H1 (cell line): ENCODE results near the gene TOB1. TPM values are rescaled to one million over a fixed set of nuclear protein-coding genes. Genes with fewer than 3 reads are reported as not detected.

Source experiments
- CTCF ChIA-PET: fragments of 300-600 bp; sonication (Branson Sonifier 250); formaldehyde crosslinking; loops from one replicate; lab custom pipeline; 2021; ENCODE audit not compliant: partially characterized antibody; lab: Charles Lee
- POLR2A ChIA-PET: fragments of 300-600 bp; sonication (Branson Sonifier 250); formaldehyde crosslinking; loops from one replicate; lab custom pipeline; 2021; ENCODE audit warnings: inconsistent platforms; ENCODE audit not compliant: partially characterized antibody; lab: Charles Lee
- DNase-seq, 2 experiments: peaks; one replicate each; pipeline versions ENCODE4 v3.0.0 to v3.0.0-alpha.2; 2010 to 2022; ENCODE audit warnings: low spot score in 2 of 2, low read depth in 1 of 2, mixed read lengths in 1 of 2
- FAIRE-seq: peaks from 2 replicates; lab custom pipeline; 2011; peaks lifted over from hg19 to GRCh38; lab: Jason Lieb, UNC
- H2AFZ ChIP-seq: 2 replicates; pipeline ENCODE4 v1.8.1; 2012; ENCODE audit warnings: low read length, inconsistent platforms
- H2AK5ac ChIP-seq: 2 replicates; pipeline ENCODE4 v1.6.1; 2013; ENCODE audit warnings: low read depth, low read length
- H2BK120ac ChIP-seq: replicated peaks from 2 replicates; pipeline ENCODE3; 2013; ENCODE audit warnings: low read depth, low read length, inconsistent platforms
- H2BK12ac ChIP-seq: 2 replicates; pipeline ENCODE4 v1.6.1; 2013; ENCODE audit warnings: low read depth, low read length
- H2BK15ac ChIP-seq: 2 replicates; pipeline ENCODE4 v1.6.1; 2013; ENCODE audit warnings: low read length
- H2BK20ac ChIP-seq: 2 replicates; pipeline ENCODE4 v1.6.1; 2013; ENCODE audit warnings: low read length
- H2BK5ac ChIP-seq: 2 replicates; pipeline ENCODE4 v1.6.1; 2013; ENCODE audit warnings: low read depth, low read length
- H3K14ac ChIP-seq: 2 replicates; pipeline ENCODE4 v1.6.1; 2013; ENCODE audit warnings: inconsistent platforms; ENCODE audit not compliant: insufficient read length
- H3K18ac ChIP-seq: 2 replicates; pipeline ENCODE4 v1.6.1; 2013; ENCODE audit warnings: low read length; ENCODE audit errors: extremely low read depth
- H3K23ac ChIP-seq: 2 replicates; pipeline ENCODE4 v1.6.1; 2013; ENCODE audit warnings: inconsistent platforms; ENCODE audit not compliant: insufficient read length
- H3K23me2 ChIP-seq: 2 replicates; pipeline ENCODE4 v1.6.1; 2013; ENCODE audit warnings: low read depth, low read length
- H3K27ac ChIP-seq: 2 replicates; pipeline ENCODE4 v1.6.1; 2011; ENCODE audit warnings: low read depth, low read length, inconsistent platforms
- H3K27me3 ChIP-seq, 4 experiments: replicated peaks in 1 of 4; 1 replicate in 1 of 4; 2 replicates in 3 of 4; pipeline versions ENCODE4 v1.6.1 to v1.8.1; 2011 to 2013; ENCODE audit warnings: low read length in 3 of 4, mild to moderate bottlenecking in 3 of 4, inconsistent platforms in 2 of 4, mixed read lengths in 2 of 4, moderate library complexity in 1 of 4; ENCODE audit not compliant: control insufficient read depth in 3 of 4, insufficient read depth in 3 of 4; ENCODE audit errors: extremely low read depth in 1 of 4
- H3K36me3 ChIP-seq, 4 experiments: 2 replicates each; pipeline versions ENCODE4 v1.6.1 to v1.8.1; 2011 to 2013; ENCODE audit warnings: mild to moderate bottlenecking in 4 of 4, low read length in 3 of 4, moderate library complexity in 2 of 4, control low read depth in 1 of 4, inconsistent platforms in 1 of 4; ENCODE audit not compliant: insufficient read depth in 4 of 4, control insufficient read depth in 2 of 4
- H3K4ac ChIP-seq: replicated peaks from 2 replicates; pipeline ENCODE3; 2013; ENCODE audit warnings: low read length, low read depth, mixed read lengths, inconsistent platforms; ENCODE audit not compliant: insufficient read length
- H3K4me1 ChIP-seq, 4 experiments: replicated peaks in 1 of 4; 1 replicate in 1 of 4; 2 replicates in 3 of 4; pipeline versions ENCODE4 v1.6.1 to v1.8.1; 2011 to 2013; ENCODE audit warnings: low read length in 3 of 4, inconsistent platforms in 2 of 4, mixed read lengths in 1 of 4; ENCODE audit not compliant: insufficient read depth in 4 of 4, control insufficient read depth in 3 of 4
- H3K4me2 ChIP-seq, 2 experiments: 2 replicates each; pipeline versions ENCODE4 v1.6.1 to v1.8.1; 2011 to 2013; ENCODE audit warnings: low read depth in 2 of 2, low read length in 2 of 2, control low read depth in 1 of 2, inconsistent platforms in 1 of 2, mild to moderate bottlenecking in 1 of 2; ENCODE audit not compliant: insufficient read depth in 1 of 2
- H3K4me3 ChIP-seq, 4 experiments: fragments of 200-600, 300-600 bp in 1 of 4; sonication (generic), shearing (Covaris generic), sonication (Bioruptor Twin) in 1 of 4; 2 replicates each; pipeline versions ENCODE4 v1.5.1 to v1.8.1; 2011 to 2016; ENCODE audit warnings: low read length in 4 of 4, low read depth in 3 of 4, control low read depth in 2 of 4, inconsistent platforms in 2 of 4, mild to moderate bottlenecking in 2 of 4, mixed read lengths in 1 of 4, moderate library complexity in 1 of 4; ENCODE audit not compliant: insufficient read depth in 2 of 4; ENCODE audit errors: extremely low read depth in 1 of 4
- H3K56ac ChIP-seq: replicated peaks from 2 replicates; pipeline ENCODE3; 2013; ENCODE audit warnings: low read depth, mild to moderate bottlenecking, mixed read lengths, low read length, inconsistent platforms; ENCODE audit not compliant: insufficient read length
- H3K79me1 ChIP-seq: 2 replicates; pipeline ENCODE4 v1.6.1; 2013; ENCODE audit warnings: low read depth, low read length, control low read depth
- H3K79me2 ChIP-seq, 2 experiments: 2 replicates each; pipeline versions ENCODE4 v1.6.1 to v1.8.1; 2012 to 2013; ENCODE audit warnings: low read length in 2 of 2, mild to moderate bottlenecking in 2 of 2, inconsistent platforms in 1 of 2; ENCODE audit not compliant: insufficient read depth in 2 of 2, control insufficient read depth in 1 of 2
- H3K9ac ChIP-seq, 4 experiments: replicated peaks in 1 of 4; 1 replicate in 1 of 4; 2 replicates in 3 of 4; pipeline versions ENCODE4 v1.6.1 to v1.8.1; 2011 to 2013; ENCODE audit warnings: low read depth in 3 of 4, low read length in 3 of 4, control low read depth in 2 of 4, mild to moderate bottlenecking in 2 of 4, moderate library complexity in 2 of 4, inconsistent platforms in 1 of 4; ENCODE audit errors: extremely low read depth in 1 of 4
- H3K9me3 ChIP-seq, 2 experiments: 2 replicates each; pipeline versions ENCODE4 v1.6.1 to v1.8.1; 2012 to 2013; ENCODE audit warnings: mild to moderate bottlenecking in 2 of 2, moderate library complexity in 2 of 2, control low read depth in 1 of 2, inconsistent platforms in 1 of 2, low read depth in 1 of 2, low read length in 1 of 2, mixed read lengths in 1 of 2; ENCODE audit not compliant: insufficient read depth in 2 of 2
- H4K20me1 ChIP-seq, 2 experiments: replicated peaks in 1 of 2; 2 replicates each; pipeline versions ENCODE3 to v1.8.1; 2011 to 2013; ENCODE audit warnings: inconsistent platforms in 2 of 2, low read length in 2 of 2, mild to moderate bottlenecking in 1 of 2; ENCODE audit not compliant: insufficient read depth in 2 of 2, control insufficient read depth in 1 of 2
- H4K5ac ChIP-seq: 2 replicates; pipeline ENCODE4 v1.6.1; 2013; ENCODE audit warnings: low read length, low read depth, mixed read lengths, inconsistent platforms; ENCODE audit not compliant: insufficient read length
- H4K8ac ChIP-seq: 2 replicates; pipeline ENCODE4 v1.8.0; 2013; ENCODE audit warnings: mild to moderate bottlenecking, moderate library complexity, low read length, inconsistent platforms; ENCODE audit not compliant: insufficient read depth; ENCODE audit errors: extremely low read depth
- H4K91ac ChIP-seq: replicated peaks from 2 replicates; pipeline ENCODE3; 2013; ENCODE audit warnings: low read length, mixed read lengths, inconsistent platforms; ENCODE audit not compliant: insufficient read length
- CBX8 ChIP-seq: fragments of 300-800, 300-1000 bp; sonication (generic); IDR thresholded peaks from 2 replicates; pipeline ENCODE4 v1.7.1; 2016; ENCODE audit warnings: low read depth, low read length, borderline replicate concordance
- CEBPB ChIP-seq: IDR thresholded peaks from 2 replicates; pipeline ENCODE4 v1.6.1; 2012; ENCODE audit warnings: low read depth, low read length
- HDAC6 ChIP-seq: IDR thresholded peaks from one replicate; pipeline ENCODE4 v1.7.1; 2012; ENCODE audit warnings: low read depth, mild to moderate bottlenecking, inconsistent platforms, low read length, moderate library complexity
- JUN ChIP-seq: IDR thresholded peaks from 2 replicates; pipeline ENCODE4 v1.6.1; 2011; ENCODE audit warnings: low read depth, mild to moderate bottlenecking, improper control_type of control experiment, low read length
- KDM1A ChIP-seq: fragments of 200-600, 300-600 bp; sonication (generic); IDR thresholded peaks from 2 replicates; pipeline ENCODE4 v1.7.1; 2016; ENCODE audit warnings: mild to moderate bottlenecking, low read length, borderline replicate concordance
- KDM4A ChIP-seq: IDR thresholded peaks from one replicate; pipeline ENCODE4 v1.7.1; 2012; ENCODE audit warnings: low read depth, mild to moderate bottlenecking, moderate library complexity, low read length, inconsistent platforms; ENCODE audit not compliant: severe bottlenecking
- MAFK ChIP-seq: IDR thresholded peaks from 2 replicates; pipeline ENCODE4 v1.6.1; 2012; ENCODE audit warnings: low read depth, mild to moderate bottlenecking, improper control_type of control experiment, low read length
- NRF1 ChIP-seq: IDR thresholded peaks from 2 replicates; pipeline ENCODE4 v1.6.1; 2011; ENCODE audit warnings: mild to moderate bottlenecking, low read depth, low read length, improper control_type of control experiment
- POLR2A ChIP-seq, 2 experiments: IDR thresholded peaks; 1 replicate in 1 of 2; 2 replicates in 1 of 2; pipeline ENCODE4 v1.6.1; 2011; ENCODE audit warnings: low read depth in 2 of 2, low read length in 2 of 2, mild to moderate bottlenecking in 2 of 2; ENCODE audit errors: control extremely low read depth in 1 of 2
- POLR2AphosphoS5 ChIP-seq: IDR thresholded peaks from 2 replicates; pipeline ENCODE4 v1.6.1; 2011; ENCODE audit warnings: low read depth, low read length
- RFX5 ChIP-seq: IDR thresholded peaks from 2 replicates; pipeline ENCODE4 v1.6.1; 2011; ENCODE audit warnings: low read depth, low read length, improper control_type of control experiment, borderline replicate concordance
- SIRT6 ChIP-seq: IDR thresholded peaks from one replicate; pipeline ENCODE4 v1.7.1; 2012; ENCODE audit warnings: low read length, inconsistent platforms
- SUZ12 ChIP-seq: fragments of 200-600 bp; sonication (generic); IDR thresholded peaks from 2 replicates; pipeline ENCODE4 v1.6.1; 2012; ENCODE audit warnings: mild to moderate bottlenecking, inconsistent platforms, low read length, moderate library complexity, mixed read lengths
- WGBS, 2 experiments: shearing (Covaris generic) in 1 of 2; methylation state at CpG; one replicate each; pipeline versions ENCODE4 v1.1.6 to v1.1.7; 2013 to 2015; ENCODE audit warnings: low lambda C conversion rate in 2 of 2, mixed read lengths in 2 of 2, inconsistent platforms in 1 of 2, low coverage in 1 of 2, missing lambda C conversion rate in 1 of 2; ENCODE audit not compliant: insufficient replicate concordance in 2 of 2, insufficient coverage in 1 of 2, insufficient read length in 1 of 2; ENCODE audit errors: extremely low coverage in 1 of 2, missing lambda C conversion rate in 1 of 2; 5-methylcytosine and 5-hydroxymethylcytosine counted together
- polyA plus RNA-seq, 7 experiments: library from polyadenylated mRNA; depleted of rRNA in 3 of 7; stranded (reverse) in 5 of 7; unstranded in 2 of 7; fragments of >200 nt in 5 of 7; fragments of 200-250 nt in 2 of 7; gene quantifications; 1 replicate in 5 of 7; 2 replicates in 1 of 7; 4 replicates in 1 of 7; pipeline versions ENCODE4 v1.2.1 to v1.2.3, GENCODE V29; 2011 to 2013; ENCODE audit warnings: missing spikeins in 2 of 7, mixed read lengths in 2 of 7
- total RNA-seq: library from RNA; stranded (reverse); fragmentation: NEBNext Ultra II Directional; extraction: Animal tissue kit (Norgen Biotek cat#: 25700); gene quantifications from 2 replicates; pipeline ENCODE4 v1.2.1, GENCODE V29; 2021

The TOB1 gene
- total and polyA plus RNA-seq, 2 of the 8 experiments (the other 6 are each of a cell fraction or from before 2014, with no cell fraction given) = 14.4 to 20.8 TPM

DNA sequence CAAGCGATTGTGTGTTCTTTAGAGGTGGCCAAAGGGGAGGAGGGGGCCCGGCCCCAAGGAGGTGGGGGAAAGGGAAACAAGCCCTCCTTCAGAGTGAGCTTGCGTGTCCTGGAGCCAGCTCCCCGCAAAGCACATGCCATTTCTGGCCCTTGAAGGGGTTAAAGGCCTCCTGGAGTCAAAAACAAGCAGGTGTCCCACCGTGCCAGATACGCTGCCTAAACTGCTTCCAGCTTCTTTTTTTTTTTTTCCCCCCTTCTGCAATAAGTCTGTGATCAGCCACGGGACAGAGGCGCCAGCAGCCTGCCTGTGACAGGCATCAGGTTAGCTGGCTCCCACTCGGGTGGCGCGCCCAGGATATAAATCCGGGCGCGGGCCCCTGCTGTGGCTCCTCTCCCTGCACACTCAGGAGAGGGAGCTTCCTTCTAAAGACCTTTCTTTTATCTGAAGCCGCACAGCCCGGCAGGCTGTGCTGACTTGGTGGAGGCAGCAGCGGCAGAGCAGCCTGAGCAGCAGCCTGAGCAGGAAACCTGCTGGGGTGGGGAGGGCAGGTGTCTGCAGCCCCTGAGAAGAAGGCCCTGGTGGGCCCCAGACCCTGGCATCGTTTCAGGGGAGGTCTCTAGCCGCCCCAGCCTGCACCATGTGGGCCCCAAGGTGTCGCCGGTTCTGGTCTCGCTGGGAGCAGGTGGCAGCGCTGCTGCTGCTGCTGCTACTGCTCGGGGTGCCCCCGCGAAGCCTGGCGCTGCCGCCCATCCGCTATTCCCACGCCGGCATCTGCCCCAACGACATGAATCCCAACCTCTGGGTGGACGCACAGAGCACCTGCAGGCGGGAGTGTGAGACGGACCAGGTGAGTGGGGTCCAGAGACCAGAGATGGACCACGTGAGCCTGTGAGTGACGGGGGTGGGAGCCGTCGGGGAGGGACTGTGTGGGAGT, 30.6 kb downstream of the TOB1 start, which contains the start of gene WFIKKN2:
Gene WFIKKN2, plus strand, starts transcription at position 286 of the 934 bp plus-strand sequence. Its CDS starts 352 bp downstream, at position 638.
- no peak within 1 kb of the TSS for H4K5ac ChIP-seq
- no peaks in the 10 kb centered on the region for H3K23me2 ChIP-seq
- no peaks in the 10 kb centered on the region for H3K27me3 ChIP-seq
- no peak within 1 kb of the TSS for H3K9ac ChIP-seq
- peak within 1 kb of the TSS; percentile 24 for H3K4ac ChIP-seq
- H3K79me1 ChIP-seq = no peaks in the 10 kb centered on the region
- H3K27ac ChIP-seq = no peak within 1 kb of the TSS
- peak within 1 kb of the TSS; percentile 77; the same call in 1 of the 2 replicates for H2BK12ac ChIP-seq
- H4K20me1 ChIP-seq = no peaks in the 10 kb centered on the region
- no peak within 1 kb of the TSS for H3K23ac ChIP-seq
- peak within 1 kb of the TSS; percentile 83; the same call in 1 of the 2 replicates for H2BK5ac ChIP-seq
- FAIRE-seq (no peak), DNase-seq (no peak)
- peak within 1 kb of the TSS; percentile 43 for H2AFZ ChIP-seq
- peak within 1 kb of the TSS; percentile 71 for H4K91ac ChIP-seq
- H3K79me2 ChIP-seq = no peaks in the 10 kb centered on the region
- H2BK15ac ChIP-seq = peak within 1 kb of the TSS; percentile 98
- WGBS, 2 experiments = 79% methylated on average over 36 of the region's 39 CpGs; no CpG with 5 or more reads in 1 of the 2 experiments
- H3K14ac ChIP-seq = no peak within 1 kb of the TSS
- no peak within 1 kb of the TSS for H2BK120ac ChIP-seq
- no peak within 1 kb of the TSS for H2AK5ac ChIP-seq
- H2BK20ac ChIP-seq = 0 out of 2 replicates have a peak within 1 kb of the TSS, but pooled peaks have one; percentile 86
- no peak within 1 kb of the TSS for H3K56ac ChIP-seq
- no peaks in the 10 kb centered on the region for H3K9me3 ChIP-seq
- peak within 1 kb of the TSS; percentile 51 for H3K18ac ChIP-seq
- CTCF ChIA-PET = interaction anchor here (0.7 to 10.5 kb wide), 14 partner anchors 9 to 298 kb away, joined by 3 to 125 read pairs (median 5); no protein-coding TSS in a partner anchor
- H3K4me1 ChIP-seq = peaks cover 0 to 31% (median 26%) of the 10 kb centered on the region in 4 experiments; a peak in 6 of 7 replicates
- H3K4me2 ChIP-seq = no peak within 1 kb of the TSS; a peak in 1 of 4 replicates
- POLR2A ChIA-PET = interaction anchor here (0.7 to 2.7 kb wide), 3 partner anchors 9 to 48 kb away, joined by 3 to 9 read pairs (median 3); no protein-coding TSS in a partner anchor
- H3K36me3 ChIP-seq = no peaks in the 10 kb centered on the region
- peak within 1 kb of the TSS; percentile 51 for H4K8ac ChIP-seq
- no peak within 1 kb of the TSS for H3K4me3 ChIP-seq
- no peak for TF ChIP-seq MAFK
- no peak for TF ChIP-seq POLR2AphosphoS5
- TF ChIP-seq HDAC6 = no peak
- no peak for TF ChIP-seq POLR2A (IDR thresholded peaks at IDR 0.05; ENCODE audit: control extremely low read depth in 1 of 2, low read depth in 2 of 2, low read length in 2 of 2)
- TF ChIP-seq KDM1A = no peak
- TF ChIP-seq SIRT6 = no peak
- no peak for TF ChIP-seq RFX5
- TF ChIP-seq KDM4A = no peak
- TF ChIP-seq CBX8 = no peak
- TF ChIP-seq JUN = no peak
- no peak for TF ChIP-seq SUZ12
- TF ChIP-seq NRF1 = no peak
- TF ChIP-seq CEBPB = no peak
